Measurements from ENCODE around the gene MRPL53. TPM values are rescaled to one million over a fixed set of nuclear protein-coding genes. Genes with fewer than 3 reads are reported as not detected.

Gene MRPL53
- total and polyA plus RNA-seq, 2 experiments from 2014 or later, result 7.7 to 65.1 TPM

DNA sequence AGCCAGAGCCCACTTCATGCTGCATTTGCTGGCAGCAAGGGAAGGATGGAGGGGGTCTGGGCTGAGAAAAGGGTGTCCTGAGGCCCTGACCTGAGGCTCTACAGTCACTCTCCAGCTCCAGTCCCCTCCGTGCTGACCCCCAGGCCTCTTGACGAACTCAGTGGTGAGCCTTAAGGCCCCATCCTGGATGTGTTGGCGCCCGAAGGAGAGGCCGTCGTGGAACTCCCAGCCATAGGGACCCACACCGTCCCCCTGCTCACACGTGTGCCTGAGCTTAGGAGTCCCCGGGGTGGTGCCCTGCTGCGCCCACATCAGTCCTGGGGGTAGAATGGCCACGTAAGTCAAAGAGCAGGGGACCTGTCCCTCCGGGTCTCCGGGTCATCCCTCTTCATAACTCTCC, 8.1 kb downstream of the MRPL53 start:
- DNase-seq (ENCODE audit: low spot score) (no peak), ATAC-seq (peak; percentile 3; the same call in 2 of the 3 replicates)
- Mint-ChIP-seq H3K36me3 (ENCODE audit: low read depth) (peaks cover 17% of the 10 kb centered on the region), H3K27ac (peak overlapping the region; percentile 80; the same call in 1 of the 2 replicates), H3K9me3 (peaks cover 2% of the 10 kb centered on the region; the same call in 1 of the 3 replicates), H3K27me3 (ENCODE audit: insufficient read depth, low read depth, poor library complexity) (peaks cover 11% of the 10 kb centered on the region), H3K4me1 (peaks cover 14% of the 10 kb centered on the region), H3K4me3 (peak overlapping the region; percentile 99)
- Histone ChIP-seq H3F3A (replicated peaks; ENCODE audit: low read depth) (peaks cover 12% of the 10 kb centered on the region; the same call in 1 of the 2 replicates), H2AFZ (peak overlapping the region; percentile 47), H3K27ac (ENCODE audit: low read depth) (no peak overlapping the region), H3K4me1 (ENCODE audit: insufficient read depth) (no peaks in the 10 kb centered on the region; the same call in 1 of the 2 replicates), H3K9me2 (ENCODE audit: insufficient read depth) (no peaks in the 10 kb centered on the region), H4K20me1 (replicated peaks; ENCODE audit: insufficient read depth) (peaks cover 4% of the 10 kb centered on the region; the same call in 1 of the 2 replicates), H3K4me3 (peak overlapping the region; percentile 90), H3K27me3 (ENCODE audit: insufficient read depth) (no peaks in the 10 kb centered on the region), H3K36me3 (ENCODE audit: insufficient read depth) (no peaks in the 10 kb centered on the region; the same call in 1 of the 2 replicates), H3K79me2 (replicated peaks; ENCODE audit: insufficient read depth) (peaks cover 10% of the 10 kb centered on the region), H3K4me2 (peak overlapping the region; percentile 93)
- TF ChIP-seq JUNB (IDR thresholded peaks at IDR 0.05; ENCODE audit: unreplicated experiment) (no peak), POLR2AphosphoS5 (IDR thresholded peaks at IDR 0.05; ENCODE audit: low read depth) (no peak), STAT1 (IDR thresholded peaks at IDR 0.05; ENCODE audit: unreplicated experiment) (no peak), ZNF114 (CRISPR knock-in tag; IDR thresholded peaks at IDR 0.05) (no peak), EZH2phosphoT487 (IDR thresholded peaks at IDR 0.05; ENCODE audit: unreplicated experiment) (no peak), CREB1 (CRISPR knock-in tag; IDR thresholded peaks at IDR 0.05; ENCODE audit: low read depth) (no peak)
- TF ChIP-seq, protein P1, sequence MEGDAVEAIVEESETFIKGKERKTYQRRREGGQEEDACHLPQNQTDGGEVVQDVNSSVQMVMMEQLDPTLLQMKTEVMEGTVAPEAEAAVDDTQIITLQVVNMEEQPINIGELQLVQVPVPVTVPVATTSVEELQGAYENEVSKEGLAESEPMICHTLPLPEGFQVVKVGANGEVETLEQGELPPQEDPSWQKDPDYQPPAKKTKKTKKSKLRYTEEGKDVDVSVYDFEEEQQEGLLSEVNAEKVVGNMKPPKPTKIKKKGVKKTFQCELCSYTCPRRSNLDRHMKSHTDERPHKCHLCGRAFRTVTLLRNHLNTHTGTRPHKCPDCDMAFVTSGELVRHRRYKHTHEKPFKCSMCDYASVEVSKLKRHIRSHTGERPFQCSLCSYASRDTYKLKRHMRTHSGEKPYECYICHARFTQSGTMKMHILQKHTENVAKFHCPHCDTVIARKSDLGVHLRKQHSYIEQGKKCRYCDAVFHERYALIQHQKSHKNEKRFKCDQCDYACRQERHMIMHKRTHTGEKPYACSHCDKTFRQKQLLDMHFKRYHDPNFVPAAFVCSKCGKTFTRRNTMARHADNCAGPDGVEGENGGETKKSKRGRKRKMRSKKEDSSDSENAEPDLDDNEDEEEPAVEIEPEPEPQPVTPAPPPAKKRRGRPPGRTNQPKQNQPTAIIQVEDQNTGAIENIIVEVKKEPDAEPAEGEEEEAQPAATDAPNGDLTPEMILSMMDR (conservative IDR thresholded peaks at IDR 0.05; ENCODE audit: low read depth in 2 of 2), result no peak
- TF ChIP-seq, protein P2, sequence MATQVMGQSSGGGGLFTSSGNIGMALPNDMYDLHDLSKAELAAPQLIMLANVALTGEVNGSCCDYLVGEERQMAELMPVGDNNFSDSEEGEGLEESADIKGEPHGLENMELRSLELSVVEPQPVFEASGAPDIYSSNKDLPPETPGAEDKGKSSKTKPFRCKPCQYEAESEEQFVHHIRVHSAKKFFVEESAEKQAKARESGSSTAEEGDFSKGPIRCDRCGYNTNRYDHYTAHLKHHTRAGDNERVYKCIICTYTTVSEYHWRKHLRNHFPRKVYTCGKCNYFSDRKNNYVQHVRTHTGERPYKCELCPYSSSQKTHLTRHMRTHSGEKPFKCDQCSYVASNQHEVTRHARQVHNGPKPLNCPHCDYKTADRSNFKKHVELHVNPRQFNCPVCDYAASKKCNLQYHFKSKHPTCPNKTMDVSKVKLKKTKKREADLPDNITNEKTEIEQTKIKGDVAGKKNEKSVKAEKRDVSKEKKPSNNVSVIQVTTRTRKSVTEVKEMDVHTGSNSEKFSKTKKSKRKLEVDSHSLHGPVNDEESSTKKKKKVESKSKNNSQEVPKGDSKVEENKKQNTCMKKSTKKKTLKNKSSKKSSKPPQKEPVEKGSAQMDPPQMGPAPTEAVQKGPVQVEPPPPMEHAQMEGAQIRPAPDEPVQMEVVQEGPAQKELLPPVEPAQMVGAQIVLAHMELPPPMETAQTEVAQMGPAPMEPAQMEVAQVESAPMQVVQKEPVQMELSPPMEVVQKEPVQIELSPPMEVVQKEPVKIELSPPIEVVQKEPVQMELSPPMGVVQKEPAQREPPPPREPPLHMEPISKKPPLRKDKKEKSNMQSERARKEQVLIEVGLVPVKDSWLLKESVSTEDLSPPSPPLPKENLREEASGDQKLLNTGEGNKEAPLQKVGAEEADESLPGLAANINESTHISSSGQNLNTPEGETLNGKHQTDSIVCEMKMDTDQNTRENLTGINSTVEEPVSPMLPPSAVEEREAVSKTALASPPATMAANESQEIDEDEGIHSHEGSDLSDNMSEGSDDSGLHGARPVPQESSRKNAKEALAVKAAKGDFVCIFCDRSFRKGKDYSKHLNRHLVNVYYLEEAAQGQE (IDR thresholded peaks at IDR 0.05; ENCODE audit: unreplicated experiment), result no peak

DNA sequence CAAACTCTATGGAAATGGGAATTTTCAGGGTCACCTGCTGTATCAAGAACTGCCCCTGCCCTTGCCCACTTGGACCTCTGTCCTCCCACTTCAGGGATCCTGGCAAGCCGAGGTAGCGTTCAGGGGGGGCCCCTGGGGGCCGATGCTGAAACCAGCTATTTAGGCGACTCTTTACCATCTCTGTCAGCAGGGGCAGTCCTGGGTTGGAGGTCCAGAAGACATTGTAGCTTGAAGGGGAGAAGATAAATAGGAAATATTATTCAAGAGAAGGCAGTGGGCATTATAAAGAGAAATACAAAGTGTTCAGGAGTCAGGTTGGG, 9.7 kb downstream of the MRPL53 start:
- Histone ChIP-seq H3K36me3 (ENCODE audit: insufficient read depth) (no peaks in the 10 kb centered on the region; the same call in 1 of the 2 replicates), H3K27me3 (ENCODE audit: insufficient read depth) (no peaks in the 10 kb centered on the region), H3K4me2 (no peak overlapping the region), H4K20me1 (replicated peaks; ENCODE audit: insufficient read depth) (peaks cover 4% of the 10 kb centered on the region; the same call in 1 of the 2 replicates), H3F3A (replicated peaks; ENCODE audit: low read depth) (peaks cover 12% of the 10 kb centered on the region; the same call in 1 of the 2 replicates), H2AFZ (no peak overlapping the region), H3K79me2 (replicated peaks; ENCODE audit: insufficient read depth) (peaks cover 15% of the 10 kb centered on the region), H3K4me3 (no peak overlapping the region), H3K27ac (ENCODE audit: low read depth) (no peak overlapping the region), H3K9me2 (ENCODE audit: insufficient read depth) (no peaks in the 10 kb centered on the region), H3K4me1 (ENCODE audit: insufficient read depth) (no peaks in the 10 kb centered on the region; the same call in 1 of the 2 replicates)
- Mint-ChIP-seq H3K27ac (no peak overlapping the region), H3K4me1 (peaks cover 16% of the 10 kb centered on the region), H3K27me3 (ENCODE audit: insufficient read depth, low read depth, poor library complexity) (peaks cover 21% of the 10 kb centered on the region), H3K36me3 (ENCODE audit: low read depth) (peaks cover 17% of the 10 kb centered on the region), H3K9me3 (peaks cover 2% of the 10 kb centered on the region; the same call in 2 of the 3 replicates), H3K4me3 (peak overlapping the region; percentile 40; the same call in 1 of the 3 replicates)
- DNase-seq (ENCODE audit: low spot score) (no peak), ATAC-seq (no peak)
- TF ChIP-seq ZNF331 (CRISPR knock-in tag; IDR thresholded peaks at IDR 0.05; ENCODE audit: low read depth) (no peak), NANOG (IDR thresholded peaks at IDR 0.05; ENCODE audit: borderline replicate concordance) (no peak), STAT1 (IDR thresholded peaks at IDR 0.05; ENCODE audit: unreplicated experiment) (no peak), CREB1 (CRISPR knock-in tag; IDR thresholded peaks at IDR 0.05; ENCODE audit: low read depth) (no peak), EZH2 (IDR thresholded peaks at IDR 0.05; ENCODE audit: low read depth, unreplicated experiment) (no peak), ZNF114 (CRISPR knock-in tag; IDR thresholded peaks at IDR 0.05) (no peak)
- TF ChIP-seq, protein P2 (IDR thresholded peaks at IDR 0.05; ENCODE audit: unreplicated experiment), result no peak
- TF ChIP-seq, protein P3, sequence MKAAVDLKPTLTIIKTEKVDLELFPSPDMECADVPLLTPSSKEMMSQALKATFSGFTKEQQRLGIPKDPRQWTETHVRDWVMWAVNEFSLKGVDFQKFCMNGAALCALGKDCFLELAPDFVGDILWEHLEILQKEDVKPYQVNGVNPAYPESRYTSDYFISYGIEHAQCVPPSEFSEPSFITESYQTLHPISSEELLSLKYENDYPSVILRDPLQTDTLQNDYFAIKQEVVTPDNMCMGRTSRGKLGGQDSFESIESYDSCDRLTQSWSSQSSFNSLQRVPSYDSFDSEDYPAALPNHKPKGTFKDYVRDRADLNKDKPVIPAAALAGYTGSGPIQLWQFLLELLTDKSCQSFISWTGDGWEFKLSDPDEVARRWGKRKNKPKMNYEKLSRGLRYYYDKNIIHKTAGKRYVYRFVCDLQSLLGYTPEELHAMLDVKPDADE (IDR thresholded peaks at IDR 0.05), result no peak
